ENCODE results near the gene PKM. TPM values are rescaled to one million over a fixed set of nuclear protein-coding genes. Genes with fewer than 3 reads are reported as not detected.

PKM gene
- total RNA-seq, 4 donors from 2014 or later: 307 to 392 (median 318) TPM

- no peaks in the 10 kb centered on the region for H3K27me3 ChIP-seq
- no peaks in the 10 kb centered on the region for H3K36me3 ChIP-seq
- H3K9me3 ChIP-seq: no peaks in the 10 kb centered on the region
- H3K4me1 ChIP-seq: peaks cover 0 to 18% (median 0%) of the 10 kb centered on the region in 4 donors
- no peak overlapping the region for H3K27ac ChIP-seq
- DNase-seq: no peak
- no peak overlapping the region for H3K4me3 ChIP-seq
- no peak for TF ChIP-seq CTCF (IDR thresholded peaks at IDR 0.05)
- TF ChIP-seq POLR2A (IDR thresholded peaks at IDR 0.05): no peak
These were observed 63.5 kb downstream of the PKM start for GRCh38 chr15:72167445-72167844.

GRCh38 chr15:72166716-72167417 is 64.1 kb downstream of the PKM start:
- DNase-seq: no peak
- Histone ChIP-seq H3K4me3 (no peak overlapping the region), H3K9me3 (no peaks in the 10 kb centered on the region), H3K36me3 (no peaks in the 10 kb centered on the region), H3K27ac (no peak overlapping the region), H3K4me1 (peaks cover 0 to 18% (median 0%) of the 10 kb centered on the region in 4 donors), H3K27me3 (no peaks in the 10 kb centered on the region)
- no peak for TF ChIP-seq CTCF (IDR thresholded peaks at IDR 0.05)
- TF ChIP-seq POLR2A (IDR thresholded peaks at IDR 0.05): no peak

DNA sequence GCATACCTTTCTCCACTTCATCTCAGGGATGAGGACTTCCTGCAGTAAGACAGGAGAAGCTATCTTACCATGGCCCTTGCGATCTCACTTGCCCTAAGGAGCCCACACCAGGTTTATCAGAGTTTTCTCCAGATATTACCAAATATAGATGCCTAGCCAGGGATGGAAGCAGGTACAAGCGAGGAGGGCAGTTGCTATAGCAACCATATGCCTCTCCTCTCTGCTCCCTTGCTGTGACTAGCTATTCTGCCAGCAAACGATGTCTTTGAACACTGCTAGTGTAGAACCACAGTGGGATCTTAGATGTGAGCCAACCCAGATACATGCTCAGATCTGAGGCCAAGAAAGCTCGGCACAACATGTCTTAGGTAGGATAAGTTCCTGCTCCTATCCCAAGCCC is 67.3 kb downstream of the PKM start:
- Histone ChIP-seq H3K27ac (no peak overlapping the region), H3K4me1 (peaks cover 0 to 6% (median 0%) of the 10 kb centered on the region in 4 donors), H3K4me3 (no peak overlapping the region), H3K9me3 (no peaks in the 10 kb centered on the region), H3K27me3 (no peaks in the 10 kb centered on the region), H3K36me3 (no peaks in the 10 kb centered on the region)
- DNase-seq: no peak
- TF ChIP-seq CTCF (IDR thresholded peaks at IDR 0.05): no peak
- no peak for TF ChIP-seq POLR2A (IDR thresholded peaks at IDR 0.05)

DNA sequence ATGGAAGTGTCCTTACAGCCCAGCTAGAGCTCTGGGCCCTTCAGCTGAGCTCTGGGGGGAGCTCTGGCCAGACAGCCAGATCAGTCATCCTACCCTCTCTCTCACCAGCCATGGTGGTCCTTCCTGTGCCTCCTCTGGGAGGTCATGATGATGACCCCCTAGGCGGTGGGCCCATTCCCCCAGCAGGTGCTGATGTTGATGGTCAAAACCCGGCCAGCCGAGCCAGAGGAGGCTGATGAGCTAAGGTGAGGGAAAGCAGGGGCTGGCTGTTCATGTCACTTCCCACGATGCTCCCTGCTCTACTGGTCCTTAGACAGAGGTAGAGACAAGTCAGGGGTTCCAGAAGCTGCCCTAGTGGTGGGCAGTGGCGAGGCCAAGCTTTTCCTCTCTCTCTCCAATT is 68.4 kb downstream of the PKM start:
- no peaks in the 10 kb centered on the region for H3K9me3 ChIP-seq
- TF ChIP-seq CTCF (IDR thresholded peaks at IDR 0.05) (no peak), POLR2A (IDR thresholded peaks at IDR 0.05) (no peak)
- no peaks in the 10 kb centered on the region for H3K27me3 ChIP-seq
- no peak overlapping the region for H3K27ac ChIP-seq
- H3K36me3 ChIP-seq: no peaks in the 10 kb centered on the region
- DNase-seq: no peak
- no peaks in the 10 kb centered on the region for H3K4me1 ChIP-seq
- H3K4me3 ChIP-seq: no peak overlapping the region

GRCh38 chr15:72161361-72162132 is 69.4 kb downstream of the PKM start:
- Histone ChIP-seq H3K27me3 (no peaks in the 10 kb centered on the region), H3K9me3 (no peaks in the 10 kb centered on the region), H3K4me1 (no peaks in the 10 kb centered on the region), H3K27ac (no peak overlapping the region), H3K4me3 (no peak overlapping the region), H3K36me3 (no peaks in the 10 kb centered on the region)
- no peak for TF ChIP-seq CTCF (IDR thresholded peaks at IDR 0.05)
- TF ChIP-seq POLR2A (IDR thresholded peaks at IDR 0.05): no peak
- DNase-seq: no peak

Data from Peyer's patch (tissue), 4 donors.